B cell (primary cell): Measurements from ENCODE around the gene SELENOI. TPM values are rescaled to one million over a fixed set of nuclear protein-coding genes. Genes with fewer than 3 reads are reported as not detected.

Experiments used
- ATAC-seq: fragments of 200-7000 bp; cut with Tn5 transposase; one replicate; pipeline ENCODE4 v1.10.0; 2021; ENCODE audit warnings: low read depth, mild to moderate bottlenecking, moderate number of reproducible peaks, moderate library complexity
- CTCF ChIA-PET: fragments of 350-600 bp; sonication (Branson Sonifier 250); formaldehyde crosslinking; loops from one replicate; lab custom pipeline; 2021; ENCODE audit warnings: antibody characterized with exemption, inconsistent platforms; lab: Charles Lee
- POLR2A ChIA-PET: fragments of 350-600 bp; sonication (Branson Sonifier 250); formaldehyde crosslinking; loops from one replicate; lab custom pipeline; 2021; ENCODE audit warnings: antibody characterized with exemption; lab: Charles Lee
- DNase-seq: peaks from one replicate; pipeline ENCODE4 v3.0.0; 2013
- H2AFZ ChIP-seq: 2 replicates; pipeline ENCODE4 v1.6.1; 2012; ENCODE audit warnings: mild to moderate bottlenecking, low read depth, low read length; ENCODE audit not compliant: insufficient read depth, poor library complexity, severe bottlenecking
- H3K27ac ChIP-seq, 2 donors: 1 replicate in 1 of 2; 2 replicates in 1 of 2; pipeline ENCODE4 v1.5.1; 2012 to 2013; ENCODE audit warnings: low read length in 2 of 2, mild to moderate bottlenecking in 2 of 2, moderate library complexity in 1 of 2
- H3K27me3 ChIP-seq, 4 experiments: fragments of 200-600 bp in 1 of 4; sonication (generic) in 1 of 4; replicated peaks in 1 of 4; 1 replicate in 2 of 4; 2 replicates in 2 of 4; pipeline versions ENCODE4 v1.6.1 to v1.7.0; 2013 to 2016; ENCODE audit warnings: low read length in 3 of 4, mild to moderate bottlenecking in 2 of 4, mixed read lengths in 1 of 4, moderate library complexity in 1 of 4; ENCODE audit not compliant: insufficient read depth in 4 of 4, control insufficient read depth in 3 of 4; ENCODE audit errors: control extremely low read depth in 1 of 4
- H3K36me3 ChIP-seq, 2 experiments: replicated peaks in 1 of 2; 1 replicate in 1 of 2; 2 replicates in 1 of 2; pipeline versions ENCODE4 v1.6.1 to v1.7.1; 2013; ENCODE audit warnings: low read length in 1 of 2; ENCODE audit not compliant: insufficient read depth in 2 of 2, control insufficient read depth in 1 of 2; ENCODE audit errors: control extremely low read depth in 1 of 2, extremely low read depth in 1 of 2
- H3K4me1 ChIP-seq, 2 donors: fragments of 200-600 bp in 1 of 2; sonication (generic) in 1 of 2; 1 replicate in 1 of 2; 2 replicates in 1 of 2; pipeline versions ENCODE4 v1.5.1 to v1.6.1; 2013 to 2017; ENCODE audit warnings: low read length in 2 of 2; ENCODE audit not compliant: control insufficient read depth in 2 of 2, insufficient read depth in 2 of 2
- H3K4me2 ChIP-seq: replicated peaks from 2 replicates; pipeline ENCODE3; 2012; ENCODE audit warnings: mild to moderate bottlenecking, low read depth, low read length; ENCODE audit not compliant: poor library complexity, severe bottlenecking
- H3K4me3 ChIP-seq, 5 experiments: fragments of 200-600 bp in 1 of 5; sonication (generic) in 1 of 5; 1 replicate in 3 of 5; 2 replicates in 2 of 5; pipeline versions ENCODE4 v1.5.1 to v1.7.0; 2011 to 2016; ENCODE audit warnings: low read length in 4 of 5, mild to moderate bottlenecking in 4 of 5, low read depth in 2 of 5, control low read depth in 1 of 5, moderate library complexity in 1 of 5; ENCODE audit not compliant: insufficient read depth in 1 of 5; ENCODE audit errors: control extremely low read depth in 1 of 5, extremely low read depth in 1 of 5
- H3K79me2 ChIP-seq: fragments of 200-600 bp; sonication (generic); one replicate; pipeline ENCODE4 v1.6.0; 2016; ENCODE audit warnings: low read length; ENCODE audit not compliant: control insufficient read depth, insufficient read depth
- H3K9ac ChIP-seq: fragments of 200-600 bp; sonication (generic); 2 replicates; pipeline ENCODE4 v1.6.1; 2017; ENCODE audit warnings: mild to moderate bottlenecking, low read length, moderate library complexity
- H3K9me3 ChIP-seq, 3 donors: one replicate each; pipeline versions ENCODE4 v1.6.1 to v1.7.1; 2013; ENCODE audit warnings: low read length in 2 of 3; ENCODE audit not compliant: control insufficient read depth in 2 of 3, insufficient read depth in 1 of 3; ENCODE audit errors: control extremely low read depth in 1 of 3
- H4K20me1 ChIP-seq: 2 replicates; pipeline ENCODE4 v1.6.0; 2012; ENCODE audit warnings: mild to moderate bottlenecking, low read length; ENCODE audit not compliant: insufficient read depth, control insufficient read depth, poor library complexity, severe bottlenecking
- H3K27ac Mint-ChIP-seq: one replicate; pipeline ENCODE4 v1.8.0; 2021; ENCODE audit warnings: mixed read lengths
- H3K27me3 Mint-ChIP-seq: one replicate; pipeline ENCODE4 v1.8.0; 2021; ENCODE audit warnings: mixed read lengths
- H3K4me1 Mint-ChIP-seq: one replicate; pipeline ENCODE4 v1.8.0; 2021; ENCODE audit warnings: mixed read lengths
- H3K4me3 Mint-ChIP-seq: one replicate; pipeline ENCODE4 v1.8.0; 2021; ENCODE audit warnings: mixed read lengths
- H3K9me3 Mint-ChIP-seq: one replicate; pipeline ENCODE4 v1.8.0; 2022; ENCODE audit warnings: mixed read lengths; ENCODE audit not compliant: insufficient read depth
- CTCF ChIP-seq: fragments of 200-600 bp; IDR thresholded peaks from one replicate; pipeline ENCODE4 v1.8.0; 2022; ENCODE audit warnings: antibody characterized with exemption, mild to moderate bottlenecking
- EZH2 ChIP-seq: IDR thresholded peaks from 2 replicates; pipeline ENCODE4 v1.6.1; 2012; ENCODE audit warnings: borderline replicate concordance, low read depth, mild to moderate bottlenecking, moderate library complexity, low read length; ENCODE audit not compliant: insufficient read depth, poor library complexity, severe bottlenecking
- WGBS: methylation state at CpG from one replicate; pipeline ENCODE4 v1.1.5; 2013; ENCODE audit warnings: missing lambda C conversion rate; ENCODE audit not compliant: insufficient coverage; 5-methylcytosine and 5-hydroxymethylcytosine counted together
- intact Hi-C: fragments of 100-400 bp; cut with micrococcal nuclease; formaldehyde crosslinking; loops from one replicate; pipeline ENCODE4 v1.10.0; 2022
- polyA plus RNA-seq: library from polyadenylated mRNA; depleted of rRNA; stranded (reverse); fragments of >200 nt; gene quantifications from 2 replicates; pipeline ENCODE4 v1.2.3, GENCODE V29; 2012
- total RNA-seq, 2 donors: library from RNA; stranded (reverse); fragments of 120-200 nt in 1 of 2; gene quantifications; 1 replicate in 1 of 2; 2 replicates in 1 of 2; pipeline versions ENCODE4 v1.2.3 to v1.2.4, GENCODE V29; 2013 to 2022

Gene SELENOI
- total and polyA plus RNA-seq, 2 donors (not counting 1 experiment from before 2014, with no cell fraction given), result 3.4 to 20.1 TPM

- POLR2A ChIA-PET, result no interaction called here
- H4K20me1 ChIP-seq, result peaks cover 63% of the 10 kb centered on the region
- Mint-ChIP-seq H3K27ac (no peak overlapping the region), H3K4me1 (peaks cover 18% of the 10 kb centered on the region), H3K4me3 (no peak overlapping the region), H3K27me3 (no peaks in the 10 kb centered on the region), H3K9me3 (no peaks in the 10 kb centered on the region)
- H2AFZ ChIP-seq, result no peak overlapping the region
- no peaks in the 10 kb centered on the region for H3K4me1 ChIP-seq
- H3K36me3 ChIP-seq, result peaks cover 3 to 8% of the 10 kb centered on the region in 2 experiments
- no peak for DNase-seq
- H3K27ac ChIP-seq, result no peak overlapping the region
- WGBS, result 100% methylated on average over 1 of the region's 2 CpGs
- CTCF ChIA-PET, result interaction anchor here (0.7 to 1.5 kb wide), 2 partner anchors 26 to 1778 kb away, joined by 3 read pairs; no protein-coding TSS in a partner anchor
- H3K4me3 ChIP-seq, result no peak overlapping the region
- no peaks in the 10 kb centered on the region for H3K9me3 ChIP-seq
- peaks cover 99% of the 10 kb centered on the region for H3K79me2 ChIP-seq
- TF ChIP-seq CTCF (no peak), EZH2 (no peak)
- H3K9ac ChIP-seq, result no peak overlapping the region
- ATAC-seq, result no peak
- no peaks in the 10 kb centered on the region for H3K27me3 ChIP-seq
- H3K4me2 ChIP-seq, result no peak overlapping the region
- intact Hi-C loops, result no loop called here
Observed at GRCh38 chr2:26356111-26356510, 10.2 kb downstream of the SELENOI start.

- Histone ChIP-seq H3K36me3 (peaks cover 3 to 5% of the 10 kb centered on the region in 2 experiments), H3K9ac (no peak overlapping the region), H3K27me3 (no peaks in the 10 kb centered on the region), H3K79me2 (peaks cover 98% of the 10 kb centered on the region), H3K4me1 (no peaks in the 10 kb centered on the region), H3K27ac (no peak overlapping the region), H3K4me3 (no peak overlapping the region), H3K9me3 (no peaks in the 10 kb centered on the region), H2AFZ (no peak overlapping the region), H4K20me1 (peaks cover 58% of the 10 kb centered on the region), H3K4me2 (no peak overlapping the region)
- Mint-ChIP-seq H3K27ac (no peak overlapping the region), H3K4me1 (peaks cover 14% of the 10 kb centered on the region), H3K27me3 (no peaks in the 10 kb centered on the region), H3K9me3 (no peaks in the 10 kb centered on the region), H3K4me3 (no peak overlapping the region)
- DNase-seq (no peak), ATAC-seq (no peak)
- no peak for TF ChIP-seq EZH2
- TF ChIP-seq CTCF, result no peak
- WGBS, result no CpG with 5 or more reads among the region's 2 CpGs
- intact Hi-C loops, result no loop called here
- ChIA-PET POLR2A (no interaction called here), CTCF (interaction anchor here (1.0 to 1.5 kb wide), 2 partner anchors 24 to 26 kb away, joined by 3 read pairs; no protein-coding TSS in a partner anchor)
Observed at GRCh38 chr2:26356771-26357170, 10.8 kb downstream of the SELENOI start.
